Thymus (tissue), 11 donors: ENCODE results near the gene NEUROD4. TPM values are rescaled to one million over a fixed set of nuclear protein-coding genes. Genes with fewer than 3 reads are reported as not detected.

Source experiments
- DNase-seq, 9 donors: peaks; one replicate each; pipeline ENCODE4 v3.0.0-alpha.2; 2013; ENCODE audit warnings: low spot score in 9 of 9, low read depth in 6 of 9, missing footprints in 1 of 9
- H3K27ac ChIP-seq, 2 donors: one replicate each; pipeline ENCODE4 v1.5.1; 2013; ENCODE audit warnings: control low read depth in 1 of 2, low read depth in 1 of 2, low read length in 1 of 2, mild to moderate bottlenecking in 1 of 2, moderate library complexity in 1 of 2
- H3K27me3 ChIP-seq, 2 donors: one replicate each; pipeline ENCODE4 v1.5.1; 2013; ENCODE audit warnings: low read length in 1 of 2; ENCODE audit not compliant: control insufficient read depth in 2 of 2, insufficient read depth in 1 of 2
- H3K36me3 ChIP-seq, 2 donors: one replicate each; pipeline ENCODE4 v1.5.1; 2013; ENCODE audit warnings: low read length in 1 of 2, mild to moderate bottlenecking in 1 of 2, moderate library complexity in 1 of 2; ENCODE audit not compliant: control insufficient read depth in 2 of 2, insufficient read depth in 2 of 2
- H3K4me1 ChIP-seq, 2 donors: one replicate each; pipeline ENCODE4 v1.5.1; 2013; ENCODE audit warnings: low read length in 2 of 2; ENCODE audit not compliant: control insufficient read depth in 2 of 2, insufficient read depth in 2 of 2
- H3K4me3 ChIP-seq, 2 donors: one replicate each; pipeline ENCODE4 v1.5.1; 2013; ENCODE audit warnings: low read length in 2 of 2, control low read depth in 1 of 2, mild to moderate bottlenecking in 1 of 2
- H3K9me3 ChIP-seq, 2 donors: one replicate each; pipeline ENCODE4 v1.5.1; 2013; ENCODE audit warnings: low read length in 1 of 2, mild to moderate bottlenecking in 1 of 2; ENCODE audit not compliant: control insufficient read depth in 2 of 2, insufficient read depth in 1 of 2
- whole genome bisulfite sequencing: extraction: QIAGEN DNeasy Blood & Tissue Kit; methylation state at CpG from one replicate; pipeline ENCODE4 v1.1.7; 2013; 5-methylcytosine and 5-hydroxymethylcytosine counted together
- polyA plus RNA-seq: library from polyadenylated mRNA; stranded (reverse); fragments of 200-250 nt; gene quantifications from one replicate; pipeline ENCODE4 v1.2.3, GENCODE V29; 2013
- total RNA-seq: library from RNA; stranded (reverse); fragments of 120-200 nt; gene quantifications from one replicate; pipeline ENCODE4 v1.2.4, GENCODE V29; 2013
- donor health status: healthy.

The NEUROD4 gene
- total and polyA plus RNA-seq, 2 donors = 0.07 to 0.09 TPM

DNA sequence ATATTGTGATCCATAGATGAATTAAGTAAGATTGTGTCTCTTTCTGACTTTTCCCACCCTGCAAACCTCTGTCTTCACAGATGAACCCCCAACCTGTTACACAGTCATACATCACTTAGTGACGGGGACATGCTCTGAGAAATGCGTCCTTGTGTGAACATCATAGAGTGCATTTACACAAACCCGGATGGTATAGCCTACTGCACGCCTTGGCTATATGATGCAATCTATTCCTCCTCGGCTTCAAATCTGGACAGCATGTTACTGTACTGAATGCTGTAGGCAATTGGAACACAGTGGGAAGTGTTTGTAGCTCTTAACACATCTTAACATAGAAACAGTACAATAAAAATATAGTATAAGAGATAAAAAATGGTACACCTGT, 27.8 kb upstream of the NEUROD4 start:
- Histone ChIP-seq H3K36me3 (no peaks in the 10 kb centered on the region), H3K9me3 (no peaks in the 10 kb centered on the region), H3K4me3 (no peak overlapping the region), H3K27me3 (no peaks in the 10 kb centered on the region), H3K4me1 (peaks cover 26 to 33% of the 10 kb centered on the region in 2 donors), H3K27ac (peak overlapping the region; percentile 46 to 83)
- 79% methylated on average over 5 of the region's 5 CpGs for WGBS
- no peak for DNase-seq

DNA sequence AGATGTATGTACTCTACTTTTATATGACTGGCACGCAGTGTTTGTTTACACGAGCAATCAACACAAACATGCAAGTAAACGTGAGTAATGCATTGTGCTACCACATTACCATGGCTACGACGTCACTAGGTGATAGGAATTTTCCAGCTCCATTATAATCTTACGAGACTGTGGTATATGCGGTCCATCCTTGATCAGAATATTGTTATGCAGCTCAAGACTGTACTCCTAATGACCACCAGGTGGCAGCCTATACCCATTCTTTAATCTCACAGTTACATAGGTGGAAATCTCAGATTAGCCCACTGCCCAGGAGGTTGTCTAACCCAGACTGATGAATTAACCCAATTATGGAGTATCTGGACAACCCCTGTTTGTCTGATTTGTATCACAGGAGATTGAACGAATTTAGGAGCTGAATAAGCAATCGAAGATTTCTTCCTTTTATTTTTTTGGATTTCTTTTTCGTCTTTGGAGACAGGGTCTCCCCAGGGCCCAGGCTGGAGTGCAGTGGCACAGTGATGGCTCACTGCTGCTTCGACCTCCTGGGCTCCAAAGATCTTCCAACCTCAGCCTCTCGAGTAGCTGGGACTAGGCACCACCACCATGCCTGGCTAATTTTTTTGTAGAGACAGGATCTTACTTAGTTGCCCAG, 26.5 kb upstream of the NEUROD4 start:
- Histone ChIP-seq H3K27me3 (no peaks in the 10 kb centered on the region), H3K4me1 (peaks cover 21 to 32% of the 10 kb centered on the region in 2 donors), H3K27ac (no peak overlapping the region), H3K9me3 (no peaks in the 10 kb centered on the region), H3K4me3 (no peak overlapping the region), H3K36me3 (no peaks in the 10 kb centered on the region)
- 48% methylated on average over 12 of the region's 12 CpGs for WGBS
- peak in 4 of 9 donors; percentile 52 to 78 (median 74) for DNase-seq

DNA sequence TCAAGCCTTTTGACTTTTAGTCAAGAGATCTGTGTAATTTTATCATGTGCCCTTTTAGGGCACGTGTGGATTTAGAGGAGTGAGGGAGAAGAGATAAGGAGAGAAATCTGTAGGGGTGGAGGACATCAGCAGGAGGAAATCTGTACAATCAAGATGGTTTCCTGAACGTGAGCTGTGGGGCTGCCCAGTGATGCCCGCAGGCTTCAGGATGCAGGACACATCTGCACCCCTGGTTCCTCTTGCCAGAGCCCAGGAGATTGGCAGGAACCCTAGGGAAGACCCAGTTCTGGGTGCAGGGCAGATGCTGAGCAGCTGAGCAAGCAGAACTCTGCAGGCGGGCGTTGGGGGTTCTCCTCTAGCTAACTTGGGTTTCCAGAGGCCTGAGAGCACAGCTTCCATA, 23.6 kb upstream of the NEUROD4 start:
- DNase-seq = no peak
- Histone ChIP-seq H3K4me3 (no peak overlapping the region), H3K27me3 (no peaks in the 10 kb centered on the region), H3K27ac (no peak overlapping the region), H3K9me3 (no peaks in the 10 kb centered on the region), H3K36me3 (no peaks in the 10 kb centered on the region), H3K4me1 (peaks cover 8 to 9% of the 10 kb centered on the region in 2 donors)
- WGBS = 39% methylated on average over 5 of the region's 5 CpGs

DNA sequence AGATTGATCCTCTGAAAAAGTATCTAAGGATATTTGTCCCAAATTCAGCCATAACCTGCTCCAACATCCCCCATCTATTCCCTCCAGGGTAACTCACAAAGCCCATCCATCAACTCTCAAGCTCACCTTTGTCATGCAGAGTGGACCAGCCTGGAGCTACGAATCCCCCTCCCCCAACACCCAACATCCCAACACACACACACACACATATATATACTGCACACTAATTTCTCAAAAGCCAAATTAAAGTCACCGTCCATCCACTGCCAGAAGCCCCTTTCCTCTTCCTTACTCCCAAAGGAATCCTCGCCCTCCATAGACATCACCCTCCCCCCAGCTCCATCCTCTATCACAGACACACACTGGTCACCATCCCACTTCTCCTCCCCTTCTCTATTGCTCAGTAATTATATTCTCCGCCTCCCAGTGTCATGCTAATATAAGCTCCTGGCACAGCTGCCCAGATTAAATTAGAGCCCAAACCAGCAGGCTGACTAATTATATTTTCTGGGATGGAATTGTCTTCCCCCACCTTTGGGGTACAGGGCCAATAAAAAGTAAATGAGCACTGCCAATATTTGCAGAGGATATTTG, 21.7 kb upstream of the NEUROD4 start:
- Histone ChIP-seq H3K4me1 (no peaks in the 10 kb centered on the region), H3K4me3 (no peak overlapping the region), H3K36me3 (no peaks in the 10 kb centered on the region), H3K27me3 (no peaks in the 10 kb centered on the region), H3K27ac (no peak overlapping the region), H3K9me3 (no peaks in the 10 kb centered on the region)
- no peak for DNase-seq
- 95% methylated on average over 4 of the region's 4 CpGs for WGBS

DNA sequence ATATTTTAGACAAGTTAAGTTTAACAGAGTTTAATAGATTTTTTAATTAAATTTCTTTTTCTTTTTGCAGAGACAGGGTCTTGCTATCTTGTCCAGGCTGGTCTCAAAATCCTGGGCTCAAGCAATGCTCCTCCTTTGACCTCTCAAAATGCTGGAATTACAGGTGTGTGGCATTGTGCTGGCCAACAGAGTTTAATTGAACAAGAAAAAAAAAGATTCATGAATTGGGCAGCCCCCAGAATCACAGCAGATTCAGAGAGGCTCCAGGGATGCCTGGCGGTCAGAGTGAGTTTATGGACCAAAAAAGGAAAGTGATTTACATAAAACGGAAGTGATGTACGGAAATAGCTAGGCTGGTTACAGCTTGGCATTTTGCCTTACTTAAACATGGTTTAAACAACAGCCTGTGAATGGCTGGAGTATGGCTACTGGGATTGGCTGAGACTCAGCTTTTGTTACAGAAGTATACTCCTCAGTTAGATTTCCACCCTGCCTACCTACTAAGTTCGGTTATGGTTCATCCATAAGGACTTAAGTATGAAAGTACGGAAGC, 20.7 kb upstream of the NEUROD4 start:
- no peaks in the 10 kb centered on the region for H3K36me3 ChIP-seq
- no peaks in the 10 kb centered on the region for H3K9me3 ChIP-seq
- no peak for DNase-seq
- no peak overlapping the region for H3K4me3 ChIP-seq
- no peak overlapping the region for H3K27ac ChIP-seq
- no peaks in the 10 kb centered on the region for H3K4me1 ChIP-seq
- WGBS = 69% methylated on average over 5 of the region's 5 CpGs
- no peaks in the 10 kb centered on the region for H3K27me3 ChIP-seq

DNA sequence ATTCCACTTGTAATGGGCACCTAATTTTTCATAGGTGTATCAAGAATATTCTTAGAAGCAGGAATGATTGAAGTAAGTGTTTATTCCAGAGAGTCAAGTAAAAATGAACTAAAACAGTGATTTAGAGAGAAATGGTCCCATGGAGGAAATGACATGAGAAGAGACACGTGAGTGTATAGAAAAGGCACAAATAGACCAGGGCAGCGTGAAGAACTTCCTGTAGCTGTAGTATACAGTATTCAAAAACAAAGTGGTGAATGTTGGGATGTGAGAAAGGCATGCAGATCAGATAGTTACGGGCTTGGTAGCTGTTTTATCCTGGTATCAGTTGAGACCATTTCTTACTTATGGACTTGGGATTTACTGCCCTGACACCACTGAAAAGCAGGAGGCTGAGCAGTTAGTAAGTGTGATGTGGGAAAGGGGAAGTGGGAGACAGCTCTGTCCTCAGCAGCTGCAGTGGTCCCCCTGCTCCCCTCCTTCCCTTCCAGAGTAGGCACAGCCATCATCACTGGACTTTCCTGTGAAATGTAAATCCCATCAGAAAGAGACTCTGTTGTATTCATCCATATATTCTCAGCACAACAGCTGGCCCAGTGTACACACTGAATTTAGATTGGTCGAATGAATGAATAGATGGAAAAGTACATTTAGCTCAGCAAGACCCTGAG, 18.4 kb upstream of the NEUROD4 start:
- H3K9me3 ChIP-seq = no peaks in the 10 kb centered on the region
- no peak overlapping the region for H3K4me3 ChIP-seq
- no peaks in the 10 kb centered on the region for H3K27me3 ChIP-seq
- no peaks in the 10 kb centered on the region for H3K4me1 ChIP-seq
- WGBS = 50% methylated on average over 4 of the region's 4 CpGs
- no peak overlapping the region for H3K27ac ChIP-seq
- H3K36me3 ChIP-seq = no peaks in the 10 kb centered on the region
- peak in 1 of 9 donors; percentile 33 for DNase-seq

DNA sequence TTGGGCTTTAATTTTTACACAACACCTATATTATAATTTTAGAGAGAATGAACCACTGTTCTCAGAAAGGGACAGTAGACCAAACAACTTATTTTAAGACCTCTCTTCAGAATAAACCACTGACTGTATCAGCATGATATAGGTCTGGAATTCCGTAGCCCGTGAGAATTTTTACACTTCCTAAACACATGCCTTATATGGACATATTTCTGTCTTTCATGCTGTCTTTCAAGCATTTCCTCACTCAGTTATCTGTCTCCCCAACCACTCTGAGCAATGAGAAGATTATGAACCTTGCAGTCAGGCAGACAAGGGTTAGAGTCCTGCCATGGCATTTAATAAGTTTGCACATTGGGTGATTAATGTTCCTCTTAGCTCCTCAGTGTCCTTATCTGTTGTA, 17.4 kb upstream of the NEUROD4 start:
- Histone ChIP-seq H3K4me3 (no peak overlapping the region), H3K4me1 (no peaks in the 10 kb centered on the region), H3K36me3 (no peaks in the 10 kb centered on the region), H3K27me3 (no peaks in the 10 kb centered on the region), H3K27ac (no peak overlapping the region), H3K9me3 (no peaks in the 10 kb centered on the region)
- WGBS = over 99% methylated on average over 2 of the region's 2 CpGs
- DNase-seq = no peak

DNA sequence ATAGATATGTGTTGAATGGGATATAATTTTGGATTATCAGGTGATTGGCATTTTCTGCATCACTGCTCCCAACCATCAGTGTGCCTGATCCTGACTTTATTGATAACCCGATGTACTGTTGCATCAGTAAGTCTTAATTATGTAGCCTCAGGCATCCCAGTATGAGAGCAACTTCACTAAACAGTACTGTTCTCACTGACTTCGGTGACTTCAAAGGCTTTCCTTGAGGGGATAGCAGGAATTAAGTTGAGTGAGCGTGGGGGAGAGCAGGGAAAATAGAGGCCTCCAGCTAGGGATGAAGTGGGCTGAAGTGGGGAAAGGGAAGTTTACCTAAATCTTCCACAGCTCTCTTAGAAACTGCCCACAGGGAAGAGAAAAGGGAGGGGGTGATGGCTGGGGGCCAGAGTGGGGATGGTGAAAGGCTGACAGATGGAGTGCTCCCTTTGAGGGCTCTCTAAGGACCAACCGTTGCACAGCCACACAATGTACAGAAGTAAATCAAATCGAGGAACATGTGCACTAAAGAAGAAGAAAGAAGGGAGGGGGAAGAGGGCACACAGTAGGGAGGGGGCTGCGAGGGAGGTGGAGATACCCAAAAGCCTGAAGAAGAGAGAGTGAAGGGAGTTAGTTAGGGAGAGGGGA, 10.7 kb upstream of the NEUROD4 start:
- no peak for DNase-seq
- no peak overlapping the region for H3K27ac ChIP-seq
- no peaks in the 10 kb centered on the region for H3K4me1 ChIP-seq
- H3K27me3 ChIP-seq = peaks cover 0 to 2% of the 10 kb centered on the region in 2 donors
- H3K9me3 ChIP-seq = peaks cover 0 to 6% of the 10 kb centered on the region in 2 donors
- H3K36me3 ChIP-seq = no peaks in the 10 kb centered on the region
- 65% methylated on average over 6 of the region's 6 CpGs for WGBS
- H3K4me3 ChIP-seq = no peak overlapping the region
